ENCODE data around the gene FLNC. TPM values are rescaled to one million over a fixed set of nuclear protein-coding genes. Genes with fewer than 3 reads are reported as not detected.

The FLNC gene, protein sequence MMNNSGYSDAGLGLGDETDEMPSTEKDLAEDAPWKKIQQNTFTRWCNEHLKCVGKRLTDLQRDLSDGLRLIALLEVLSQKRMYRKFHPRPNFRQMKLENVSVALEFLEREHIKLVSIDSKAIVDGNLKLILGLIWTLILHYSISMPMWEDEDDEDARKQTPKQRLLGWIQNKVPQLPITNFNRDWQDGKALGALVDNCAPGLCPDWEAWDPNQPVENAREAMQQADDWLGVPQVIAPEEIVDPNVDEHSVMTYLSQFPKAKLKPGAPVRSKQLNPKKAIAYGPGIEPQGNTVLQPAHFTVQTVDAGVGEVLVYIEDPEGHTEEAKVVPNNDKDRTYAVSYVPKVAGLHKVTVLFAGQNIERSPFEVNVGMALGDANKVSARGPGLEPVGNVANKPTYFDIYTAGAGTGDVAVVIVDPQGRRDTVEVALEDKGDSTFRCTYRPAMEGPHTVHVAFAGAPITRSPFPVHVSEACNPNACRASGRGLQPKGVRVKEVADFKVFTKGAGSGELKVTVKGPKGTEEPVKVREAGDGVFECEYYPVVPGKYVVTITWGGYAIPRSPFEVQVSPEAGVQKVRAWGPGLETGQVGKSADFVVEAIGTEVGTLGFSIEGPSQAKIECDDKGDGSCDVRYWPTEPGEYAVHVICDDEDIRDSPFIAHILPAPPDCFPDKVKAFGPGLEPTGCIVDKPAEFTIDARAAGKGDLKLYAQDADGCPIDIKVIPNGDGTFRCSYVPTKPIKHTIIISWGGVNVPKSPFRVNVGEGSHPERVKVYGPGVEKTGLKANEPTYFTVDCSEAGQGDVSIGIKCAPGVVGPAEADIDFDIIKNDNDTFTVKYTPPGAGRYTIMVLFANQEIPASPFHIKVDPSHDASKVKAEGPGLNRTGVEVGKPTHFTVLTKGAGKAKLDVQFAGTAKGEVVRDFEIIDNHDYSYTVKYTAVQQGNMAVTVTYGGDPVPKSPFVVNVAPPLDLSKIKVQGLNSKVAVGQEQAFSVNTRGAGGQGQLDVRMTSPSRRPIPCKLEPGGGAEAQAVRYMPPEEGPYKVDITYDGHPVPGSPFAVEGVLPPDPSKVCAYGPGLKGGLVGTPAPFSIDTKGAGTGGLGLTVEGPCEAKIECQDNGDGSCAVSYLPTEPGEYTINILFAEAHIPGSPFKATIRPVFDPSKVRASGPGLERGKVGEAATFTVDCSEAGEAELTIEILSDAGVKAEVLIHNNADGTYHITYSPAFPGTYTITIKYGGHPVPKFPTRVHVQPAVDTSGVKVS (N-terminal part only)
- polyA plus RNA-seq (2012; ENCODE audit: missing spikeins), result 0.08 TPM

DNA sequence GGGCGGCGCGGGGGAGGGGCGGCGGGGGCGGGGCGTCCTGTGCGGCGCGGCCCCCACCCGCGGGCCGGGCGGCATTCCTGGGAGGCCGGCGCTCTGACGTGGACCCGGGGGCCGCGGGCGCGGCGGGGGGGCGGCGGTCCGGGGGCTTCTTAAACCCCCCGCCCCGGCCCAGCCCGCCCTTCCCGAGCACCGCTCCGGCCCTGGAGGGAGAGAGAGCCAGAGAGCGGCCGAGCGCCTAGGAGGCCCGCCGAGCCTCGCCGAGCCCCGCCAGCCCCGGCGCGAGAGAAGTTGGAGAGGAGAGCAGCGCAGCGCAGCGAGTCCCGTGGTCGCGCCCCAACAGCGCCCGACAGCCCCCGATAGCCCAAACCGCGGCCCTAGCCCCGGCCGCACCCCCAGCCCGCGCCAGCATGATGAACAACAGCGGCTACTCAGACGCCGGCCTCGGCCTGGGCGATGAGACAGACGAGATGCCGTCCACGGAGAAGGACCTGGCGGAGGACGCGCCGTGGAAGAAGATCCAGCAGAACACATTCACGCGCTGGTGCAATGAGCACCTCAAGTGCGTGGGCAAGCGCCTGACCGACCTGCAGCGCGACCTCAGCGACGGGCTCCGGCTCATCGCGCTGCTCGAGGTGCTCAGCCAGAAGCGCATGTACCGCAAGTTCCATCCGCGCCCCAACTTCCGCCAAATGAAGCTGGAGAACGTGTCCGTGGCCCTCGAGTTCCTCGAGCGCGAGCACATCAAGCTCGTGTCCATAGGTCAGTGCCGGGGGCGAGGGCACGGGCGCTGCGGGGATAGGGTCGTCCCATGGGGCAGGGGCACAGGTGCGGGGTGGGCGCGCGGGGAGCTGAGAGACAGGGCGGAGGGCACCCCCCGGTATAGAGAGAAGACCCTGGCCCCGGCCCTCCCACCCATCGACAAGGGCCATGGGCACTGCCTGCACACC, at the start of gene FLNC:
FLNC (plus strand) TSS at position 176 of the 947 bp plus-strand sequence; CDS start at position 408, 232 bp downstream.
- TF ChIP-seq POLR2A (IDR thresholded peaks at IDR 0.05; ENCODE audit: low read depth, low read length), result no peak
- TF ChIP-seq TAF1 (IDR thresholded peaks at IDR 0.05; ENCODE audit: borderline replicate concordance, low read depth, low read length), result no peak
- TF ChIP-seq POLR2AphosphoS5 (IDR thresholded peaks at IDR 0.05; ENCODE audit: low read depth, low read length), result no peak
- no peak for FAIRE-seq
- peak; percentile 28 for DNase-seq (ENCODE audit: insufficient read length)

GRCh38 chr7:128781126-128781525, 49.1 kb upstream of the FLNC start:
- TF ChIP-seq POLR2A (IDR thresholded peaks at IDR 0.05; ENCODE audit: low read depth, low read length), result no peak
- TF ChIP-seq TAF1 (IDR thresholded peaks at IDR 0.05; ENCODE audit: borderline replicate concordance, low read depth, low read length), result no peak
- TF ChIP-seq POLR2AphosphoS5 (IDR thresholded peaks at IDR 0.05; ENCODE audit: low read depth, low read length), result no peak
- FAIRE-seq (no peak), DNase-seq (ENCODE audit: insufficient read length) (no peak)

- DNase-seq (ENCODE audit: insufficient read length) (no peak), FAIRE-seq (no peak)
- no peak for TF ChIP-seq POLR2A (IDR thresholded peaks at IDR 0.05; ENCODE audit: low read depth, low read length)
Observed at GRCh38 chr7:128781851-128782250, 48.4 kb upstream of the FLNC start.

GRCh38 chr7:128783143-128783861, 46.9 kb upstream of the FLNC start:
- FAIRE-seq (no peak), DNase-seq (ENCODE audit: insufficient read length) (no peak)
- TF ChIP-seq POLR2AphosphoS5 (IDR thresholded peaks at IDR 0.05; ENCODE audit: low read depth, low read length) (no peak), TAF1 (IDR thresholded peaks at IDR 0.05; ENCODE audit: borderline replicate concordance, low read depth, low read length) (no peak), POLR2A (IDR thresholded peaks at IDR 0.05; ENCODE audit: low read depth, low read length) (no peak)

DNA sequence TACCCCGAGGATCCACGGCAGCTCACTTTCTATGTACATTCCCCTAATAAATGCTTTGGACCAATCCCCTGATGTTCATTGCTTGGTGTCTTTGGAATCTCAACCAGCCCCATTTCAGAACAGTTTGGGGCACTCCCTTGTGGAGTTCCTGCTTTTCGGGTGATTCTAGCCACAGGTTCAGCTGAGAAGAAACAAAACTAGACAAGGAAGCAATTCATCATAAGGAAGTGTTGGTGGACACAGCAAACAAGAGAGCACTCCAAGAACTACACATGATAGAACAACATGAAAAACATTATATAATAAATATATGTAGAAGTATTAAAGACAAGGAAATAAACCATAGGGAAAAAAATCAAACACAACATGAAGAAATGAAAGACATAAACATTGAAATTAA, 44.5 kb upstream of the FLNC start:
- no peak for TF ChIP-seq POLR2A (IDR thresholded peaks at IDR 0.05; ENCODE audit: low read depth, low read length)
- TF ChIP-seq POLR2AphosphoS5 (IDR thresholded peaks at IDR 0.05; ENCODE audit: low read depth, low read length), result no peak
- no peak for TF ChIP-seq TAF1 (IDR thresholded peaks at IDR 0.05; ENCODE audit: borderline replicate concordance, low read depth, low read length)
- no peak for FAIRE-seq
- DNase-seq (ENCODE audit: insufficient read length), result no peak

- FAIRE-seq, result no peak
- TF ChIP-seq POLR2A (IDR thresholded peaks at IDR 0.05; ENCODE audit: low read depth, low read length) (no peak), TAF1 (IDR thresholded peaks at IDR 0.05; ENCODE audit: borderline replicate concordance, low read depth, low read length) (no peak), POLR2AphosphoS5 (IDR thresholded peaks at IDR 0.05; ENCODE audit: low read depth, low read length) (no peak)
Observed at GRCh38 chr7:128788446-128789412, 41.5 kb upstream of the FLNC start.

GRCh38 chr7:128790315-128791041, 39.7 kb upstream of the FLNC start:
- FAIRE-seq, result no peak
- TF ChIP-seq TAF1 (IDR thresholded peaks at IDR 0.05; ENCODE audit: borderline replicate concordance, low read depth, low read length) (no peak), POLR2AphosphoS5 (IDR thresholded peaks at IDR 0.05; ENCODE audit: low read depth, low read length) (no peak), POLR2A (IDR thresholded peaks at IDR 0.05; ENCODE audit: low read depth, low read length) (no peak)
- DNase-seq (ENCODE audit: insufficient read length), result no peak

More at GRCh38 chr7:128788446-128789412, 41.5 kb upstream of the FLNC start:
- DNase-seq (ENCODE audit: insufficient read length), result no peak
